Measurements from ENCODE around the gene MACROH2A2. TPM values are rescaled to one million over a fixed set of nuclear protein-coding genes. Genes with fewer than 3 reads are reported as not detected.

The MACROH2A2 gene
- total and polyA plus RNA-seq, 2 of the 13 experiments (the other 11 are each of a cell fraction or from before 2014, with no cell fraction given) = 9.8 to 43.1 TPM

GRCh38 chr10:70053218-70053840 lies 683 bp downstream of the MACROH2A2 start (continued):
- TF ChIP-seq ZMAT3 (CRISPR knock-in tag; conservative IDR thresholded peaks at IDR 0.05) (no peak), KLF9 (CRISPR knock-in tag; IDR thresholded peaks at IDR 0.05; ENCODE audit: low read depth) (no peak), ATF2 (CRISPR knock-in tag; IDR thresholded peaks at IDR 0.05) (no peak), CENPT (CRISPR knock-in tag; IDR thresholded peaks at IDR 0.05; ENCODE audit: low read depth) (no peak), JARID2 (CRISPR knock-in tag; IDR thresholded peaks at IDR 0.05; ENCODE audit: insufficient replicate concordance) (no peak), HCFC1 (IDR thresholded peaks at IDR 0.05; ENCODE audit: low read depth, low read length) (no peak), DDIT3 (CRISPR knock-in tag; IDR thresholded peaks at IDR 0.05) (no peak), ZBTB8A (CRISPR knock-in tag; IDR thresholded peaks at IDR 0.05; ENCODE audit: borderline replicate concordance, low read depth) (no peak), TEAD2 (CRISPR knock-in tag; IDR thresholded peaks at IDR 0.05) (no peak), HNRNPK (IDR thresholded peaks at IDR 0.05; ENCODE audit: low read depth, low read length, poor library complexity, severe bottlenecking) (no peak), RBFOX2 (IDR thresholded peaks at IDR 0.05; ENCODE audit: low read depth, low read length) (no peak), POLR2G (IDR thresholded peaks at IDR 0.05; ENCODE audit: low read depth, low read length) (no peak; the same call in 1 of the 2 replicates), ZNF549 (CRISPR knock-in tag; IDR thresholded peaks at IDR 0.05) (no peak), ZNF232 (CRISPR knock-in tag; IDR thresholded peaks at IDR 0.05; ENCODE audit: borderline replicate concordance) (no peak), ZNF234 (CRISPR knock-in tag; conservative IDR thresholded peaks at IDR 0.05) (no peak), ZNF556 (CRISPR knock-in tag; IDR thresholded peaks at IDR 0.05; ENCODE audit: borderline replicate concordance) (no peak), SMARCE1 (IDR thresholded peaks at IDR 0.05; ENCODE audit: borderline replicate concordance) (no peak), ZNF839 (CRISPR knock-in tag; IDR thresholded peaks at IDR 0.05; ENCODE audit: borderline replicate concordance) (no peak), ZNF407 (CRISPR knock-in tag; IDR thresholded peaks at IDR 0.05; ENCODE audit: not compliant biosample characterization) (no peak), ZFY (CRISPR knock-in tag; IDR thresholded peaks at IDR 0.05) (peak; percentile 6; the same call in 1 of the 2 replicates), ZNF17 (CRISPR knock-in tag; IDR thresholded peaks at IDR 0.05) (no peak), IKZF1 (IDR thresholded peaks at IDR 0.05) (no peak)
